NOMO-1 treated with dmso at 0.1 percent for 144 hours (cell line): Measurements from ENCODE around the gene WDR48.

ENCODE experiments used
- DNase-seq: peaks from one replicate; lab custom pipeline; 2025; ENCODE audit not compliant: unreplicated experiment; lab: John Stamatoyannopoulos, UW

The WDR48 gene

DNA sequence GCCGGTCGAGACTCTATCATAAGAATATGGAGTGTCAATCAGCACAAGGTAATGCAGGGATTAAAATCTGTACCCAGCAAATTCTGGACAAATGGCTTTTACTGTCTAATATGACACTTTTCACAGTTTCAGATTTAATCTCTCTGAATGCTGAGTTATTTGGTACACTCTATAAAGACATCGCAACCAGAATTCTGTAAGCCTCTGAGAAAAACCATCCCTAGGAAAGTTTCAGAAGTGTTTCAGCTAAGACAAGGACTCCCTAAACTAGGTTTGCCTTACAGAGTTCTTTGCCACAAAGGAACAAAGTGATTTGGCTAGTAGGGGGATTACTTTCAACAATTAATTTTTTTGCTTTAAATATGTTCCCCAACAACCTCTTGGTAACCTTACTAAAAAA, 11.3 kb downstream of the WDR48 start:
- no peak for DNase-seq

DNA sequence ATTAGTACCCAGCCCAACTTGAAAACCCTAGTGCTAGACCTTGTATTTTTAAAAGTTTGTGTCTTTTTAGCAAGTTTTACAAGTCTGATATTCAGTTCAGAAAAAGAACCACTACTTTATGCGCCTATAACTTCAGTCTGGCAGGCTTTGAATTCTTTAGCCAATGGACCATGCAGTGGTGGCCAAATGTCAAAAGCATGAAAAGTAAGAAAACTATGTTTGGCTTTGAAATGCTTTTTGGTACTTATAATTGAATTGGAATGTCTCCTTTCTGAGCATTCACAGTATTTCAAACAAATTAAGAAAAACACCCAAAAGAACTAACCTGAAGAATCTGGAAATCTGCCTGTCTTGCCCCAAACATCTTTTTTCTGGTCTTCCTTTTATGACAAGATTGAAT, 12.8 kb downstream of the WDR48 start:
- no peak for DNase-seq

GRCh38 chr3:39065197-39065596, 13.4 kb downstream of the WDR48 start:
- DNase-seq = peak; percentile 58

GRCh38 chr3:39067286-39067685, 15.5 kb downstream of the WDR48 start:
- DNase-seq = no peak

- no peak for DNase-seq
Measured at GRCh38 chr3:39068556-39068955, 16.7 kb downstream of the WDR48 start.

DNA sequence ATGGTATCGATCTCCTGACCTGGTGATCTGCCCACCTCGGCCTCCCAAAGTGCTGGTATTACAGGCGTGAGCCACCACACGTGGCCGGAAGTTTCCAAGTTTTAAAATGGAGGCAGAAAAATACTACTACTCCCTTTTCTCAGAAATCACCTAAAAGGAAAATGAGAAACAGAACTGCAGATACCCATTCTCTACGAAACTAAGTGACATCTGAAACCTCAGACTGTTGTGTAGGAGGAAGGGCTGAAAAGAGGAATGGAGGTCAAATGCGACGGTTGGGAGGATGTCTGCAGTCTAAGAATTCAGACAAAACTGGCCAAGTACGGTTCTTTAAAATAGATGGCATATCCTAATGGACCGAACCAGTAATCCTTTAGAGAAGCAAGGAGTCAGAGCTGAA, 24.1 kb downstream of the WDR48 start:
- DNase-seq = no peak

DNA sequence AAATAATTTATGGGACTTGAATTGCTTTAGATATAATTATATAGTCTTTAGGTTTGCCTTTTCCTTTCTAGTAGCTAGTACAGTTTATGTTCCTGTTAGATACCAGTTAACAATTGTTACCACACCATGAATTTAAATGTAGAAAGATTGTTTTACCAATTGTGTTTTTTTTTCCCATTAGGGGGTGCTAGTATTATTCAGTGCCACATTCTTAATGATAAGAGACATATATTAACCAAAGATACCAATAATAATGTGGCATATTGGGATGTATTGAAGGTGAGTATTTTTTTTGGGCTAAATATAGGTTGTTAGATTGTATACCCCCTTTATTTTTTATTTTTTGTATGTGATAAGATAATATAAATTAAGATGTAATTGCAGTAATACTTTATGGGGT, 27.7 kb downstream of the WDR48 start:
- no peak for DNase-seq

DNA sequence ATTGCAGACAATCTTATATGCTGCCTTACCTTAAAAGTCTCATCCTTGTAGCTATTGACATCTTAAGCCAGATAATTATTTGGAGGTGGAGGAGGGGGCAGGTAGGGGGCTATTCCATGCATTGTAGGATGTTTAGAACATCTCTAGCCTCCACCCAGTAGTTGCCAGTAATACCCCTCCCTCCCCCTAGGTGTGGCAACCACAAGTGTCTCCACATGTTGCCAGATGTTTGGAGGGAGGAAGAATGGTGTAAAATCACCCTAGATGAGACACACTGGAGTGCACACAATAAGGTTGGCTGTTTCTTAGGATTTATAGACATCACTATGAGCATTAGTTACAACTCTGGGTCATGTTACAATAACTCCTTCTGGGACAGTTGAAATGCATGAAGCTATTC, 28.2 kb downstream of the WDR48 start:
- no peak for DNase-seq

DNA sequence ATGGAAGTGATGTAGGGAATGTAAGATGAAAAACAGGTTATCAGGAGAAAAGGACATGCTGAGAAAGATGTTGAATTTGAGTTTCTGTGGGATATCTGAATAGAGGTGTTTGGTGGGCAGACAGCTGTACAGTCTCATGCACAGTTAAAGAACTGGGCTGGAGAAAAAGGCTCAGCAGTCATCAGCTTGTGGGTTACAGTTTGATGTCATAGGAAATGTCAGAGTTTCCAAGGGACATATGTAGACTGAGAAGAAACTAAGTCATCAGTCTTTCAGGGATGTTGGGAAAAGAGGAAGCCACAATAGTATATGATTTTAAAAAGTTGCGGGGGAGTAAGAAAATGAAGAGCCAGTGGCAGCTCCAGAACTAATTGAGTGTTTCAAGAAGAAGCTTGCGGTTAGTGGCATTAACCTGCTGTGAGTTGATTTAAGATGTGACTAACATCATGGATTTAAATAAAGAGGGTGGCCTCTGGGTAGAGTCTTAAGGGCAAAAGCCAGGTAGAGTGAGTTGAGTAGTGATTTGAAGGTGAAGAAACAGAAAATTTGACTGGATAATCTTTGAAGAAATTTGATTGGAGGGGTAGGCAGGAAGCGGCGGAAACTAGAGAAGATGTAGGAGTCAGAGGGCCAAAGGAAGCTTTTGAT, 31.0 kb downstream of the WDR48 start:
- no peak for DNase-seq

GRCh38 chr3:39086144-39086543, 34.3 kb downstream of the WDR48 start:
- DNase-seq = no peak

DNA sequence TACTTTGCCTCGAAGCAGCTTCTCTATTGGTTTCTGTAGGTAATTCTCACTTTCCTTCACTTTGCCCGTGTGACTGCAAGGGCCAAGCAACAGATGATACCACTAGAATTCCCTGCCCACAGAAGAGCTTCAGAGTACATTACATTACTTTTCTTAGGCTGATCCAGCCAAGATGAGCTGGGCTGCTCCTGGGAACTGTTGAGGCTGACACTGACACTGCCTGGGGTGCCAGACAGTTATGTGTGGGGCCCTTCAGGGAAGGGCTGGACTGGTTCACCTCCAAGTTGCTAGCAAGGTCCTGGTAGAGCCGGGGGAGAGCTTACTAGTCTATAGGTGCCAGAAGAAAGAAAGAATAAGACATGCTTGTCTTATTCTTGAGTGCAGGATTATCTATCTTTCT, 36.6 kb downstream of the WDR48 start:
- no peak for DNase-seq

DNA sequence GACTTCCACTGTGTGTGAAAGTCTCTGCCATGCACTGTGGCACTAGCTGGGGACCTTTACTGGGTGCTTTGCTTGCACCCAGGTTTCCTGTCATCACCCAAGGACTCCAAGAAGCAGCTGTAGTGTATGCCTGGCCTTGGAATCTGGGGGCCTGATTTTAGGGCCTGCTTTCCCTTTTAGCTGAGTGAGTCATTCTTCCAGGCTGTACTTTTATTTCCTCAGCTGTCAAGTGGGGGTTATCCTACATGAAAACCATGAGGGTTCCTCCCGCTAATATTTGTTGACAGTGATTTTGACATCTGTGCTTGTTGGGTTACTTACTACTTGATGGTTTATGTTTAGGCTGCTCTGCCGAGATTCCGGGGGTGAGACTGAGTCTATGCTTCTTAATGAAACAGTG, 37.1 kb downstream of the WDR48 start:
- no peak for DNase-seq

GRCh38 chr3:39090922-39091321, 39.1 kb downstream of the WDR48 start:
- DNase-seq = no peak

DNA sequence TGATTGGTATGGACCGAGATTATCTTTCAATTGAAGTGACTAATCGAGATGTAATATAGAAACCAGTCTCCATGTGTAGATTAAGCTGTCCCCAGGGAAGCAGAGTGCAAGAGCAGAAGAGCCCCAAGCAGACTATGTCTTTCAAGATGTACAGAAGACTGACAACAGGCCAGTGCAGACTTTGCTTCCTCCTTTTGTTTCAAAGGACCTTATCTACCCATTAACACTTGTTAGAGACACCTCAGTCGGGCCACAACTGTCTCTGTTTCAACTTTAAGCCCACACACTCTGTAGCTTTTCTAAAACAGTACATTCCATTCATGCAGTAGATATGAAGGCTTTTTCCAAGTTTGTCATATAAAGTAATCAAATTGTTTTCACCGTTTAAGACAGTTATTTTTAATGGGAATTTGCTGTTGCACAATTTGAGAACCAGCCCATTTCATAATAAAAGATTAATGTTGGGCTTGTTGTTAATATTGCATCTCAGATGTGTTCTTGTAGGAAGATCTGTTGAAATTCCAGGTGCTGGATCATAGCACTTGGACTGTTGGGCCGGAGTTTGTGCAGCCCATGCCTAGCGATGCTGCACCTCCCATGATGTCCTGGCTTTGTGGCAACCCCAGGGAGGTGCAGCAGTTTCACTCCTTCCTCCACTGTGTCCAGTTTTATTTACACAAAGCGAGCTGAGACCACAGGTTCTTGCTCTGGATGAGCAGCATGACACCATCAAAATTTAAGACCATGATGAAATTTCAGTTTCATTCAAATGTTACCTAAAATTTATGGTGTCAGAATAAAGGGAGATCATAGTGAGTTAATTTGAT, 43.2 kb downstream of the WDR48 start:
- no peak for DNase-seq

DNA sequence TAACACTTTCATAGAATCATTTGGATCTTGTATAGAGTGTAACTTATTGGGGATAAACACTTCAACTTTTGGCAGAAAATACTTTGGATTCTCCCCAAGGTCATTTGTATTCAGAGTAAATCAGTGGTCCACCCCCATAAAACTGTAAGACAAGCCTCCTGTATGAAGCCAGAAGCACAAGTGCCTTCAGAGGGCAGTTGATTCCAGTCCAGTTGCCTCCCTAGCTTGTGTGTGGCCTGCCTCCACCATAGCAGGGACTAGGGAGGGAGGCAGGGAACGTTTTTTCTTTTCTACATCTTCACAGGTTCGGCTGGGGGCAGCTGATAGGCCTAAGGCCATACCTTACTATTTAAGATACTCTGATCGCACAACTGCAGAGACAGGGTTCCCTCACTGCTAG, 44.0 kb downstream of the WDR48 start:
- no peak for DNase-seq

DNA sequence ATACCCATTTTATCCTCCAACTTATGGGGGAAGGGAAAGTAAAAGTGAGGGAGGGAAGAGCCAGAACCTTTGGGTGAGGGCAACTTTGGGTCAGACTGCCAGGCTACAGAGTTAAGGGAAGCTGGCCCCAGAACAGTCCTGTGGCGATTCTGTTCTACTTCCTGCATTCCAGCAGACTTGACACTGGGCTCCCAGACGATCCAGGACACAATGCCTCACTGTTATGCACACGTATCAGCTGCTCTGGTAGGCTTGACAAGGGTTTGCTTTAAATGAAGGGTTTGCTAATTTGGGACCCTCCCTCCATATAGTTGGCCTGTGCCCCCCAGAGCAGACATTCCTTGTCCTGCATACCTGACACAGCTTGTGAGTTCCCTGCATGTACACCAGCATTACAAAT, 45.0 kb downstream of the WDR48 start:
- DNase-seq = no peak

DNA sequence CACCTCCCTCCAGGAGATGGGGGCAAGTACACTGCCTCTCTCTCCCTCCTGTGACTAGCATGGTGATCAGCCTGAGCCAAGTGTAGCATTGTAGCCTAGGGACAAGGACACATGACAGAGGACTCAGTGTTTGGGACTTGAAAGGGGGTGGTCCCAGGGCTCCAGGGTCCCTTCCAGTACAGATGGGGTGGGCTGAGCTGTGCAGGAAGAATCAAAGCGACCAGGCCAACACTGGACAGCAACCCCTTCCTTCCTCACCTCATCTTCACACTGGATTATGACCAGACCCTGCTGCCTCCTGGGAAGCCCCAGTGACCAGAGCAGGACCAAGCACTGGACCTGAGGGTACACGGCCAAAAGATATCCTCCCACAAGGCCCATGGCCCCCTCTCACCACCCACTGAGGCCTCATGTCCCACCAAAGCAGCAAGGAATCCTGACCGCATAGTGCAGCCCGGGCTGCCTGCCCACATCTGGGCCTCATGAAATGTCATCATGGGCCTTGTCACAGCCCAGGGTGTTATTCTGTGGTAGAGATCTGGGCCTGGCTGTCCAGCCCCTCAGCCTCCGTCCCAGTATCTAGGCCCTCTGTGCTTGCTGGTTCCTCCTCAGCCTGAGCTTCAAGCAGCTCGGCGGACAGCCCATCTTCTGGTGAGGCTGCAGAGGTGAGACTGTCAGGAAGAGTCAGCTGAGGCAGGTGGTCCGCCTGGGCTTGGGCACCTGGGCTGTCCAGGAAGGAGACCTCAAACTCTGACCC, 46.1 kb downstream of the WDR48 start:
- no peak for DNase-seq

DNA sequence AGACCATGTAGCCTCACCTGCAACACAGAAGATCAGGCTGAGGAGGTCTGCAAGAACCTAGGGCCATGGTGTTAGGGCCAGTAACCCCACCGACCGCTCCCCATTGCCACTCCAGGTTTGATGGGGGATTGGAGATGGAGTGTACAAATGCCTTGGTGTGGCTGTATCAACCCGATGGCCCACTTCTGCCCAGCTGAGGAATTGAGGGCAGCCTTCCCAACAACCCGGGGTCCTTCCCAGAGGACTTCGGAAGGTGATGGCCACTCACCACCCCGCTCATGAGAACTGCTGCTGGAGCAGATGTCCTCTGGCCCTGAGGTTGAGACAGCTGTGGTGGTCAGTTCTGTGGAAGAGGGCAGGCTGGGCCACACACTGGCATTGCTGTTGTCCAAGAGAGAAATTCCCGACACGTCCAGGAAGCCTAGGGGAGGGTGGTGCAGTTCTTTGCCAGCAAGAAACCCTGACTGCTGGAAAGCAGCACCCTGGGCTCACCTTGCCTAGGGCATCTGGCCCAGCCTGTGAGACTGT, 46.7 kb downstream of the WDR48 start:
- no peak for DNase-seq

DNA sequence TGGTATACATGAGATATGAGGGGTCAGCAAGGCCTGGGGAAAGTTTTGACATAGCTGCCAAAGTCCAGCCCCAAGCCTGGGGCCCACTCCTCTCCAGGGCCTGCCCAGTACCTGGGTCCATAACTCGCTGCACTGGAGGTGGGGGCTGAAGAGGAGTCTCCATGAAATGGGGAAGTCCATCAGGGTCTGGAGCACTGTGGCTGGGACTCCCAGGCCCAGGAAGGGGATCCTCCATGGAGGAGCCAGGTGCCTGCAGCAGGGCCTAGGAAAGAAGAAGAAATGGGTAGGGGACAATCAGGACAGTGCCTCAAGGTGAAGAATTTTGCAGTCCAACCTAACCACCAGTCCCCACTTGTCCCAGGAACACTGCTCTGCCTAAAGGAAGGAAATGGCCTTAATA, 47.4 kb downstream of the WDR48 start:
- DNase-seq = no peak

DNA sequence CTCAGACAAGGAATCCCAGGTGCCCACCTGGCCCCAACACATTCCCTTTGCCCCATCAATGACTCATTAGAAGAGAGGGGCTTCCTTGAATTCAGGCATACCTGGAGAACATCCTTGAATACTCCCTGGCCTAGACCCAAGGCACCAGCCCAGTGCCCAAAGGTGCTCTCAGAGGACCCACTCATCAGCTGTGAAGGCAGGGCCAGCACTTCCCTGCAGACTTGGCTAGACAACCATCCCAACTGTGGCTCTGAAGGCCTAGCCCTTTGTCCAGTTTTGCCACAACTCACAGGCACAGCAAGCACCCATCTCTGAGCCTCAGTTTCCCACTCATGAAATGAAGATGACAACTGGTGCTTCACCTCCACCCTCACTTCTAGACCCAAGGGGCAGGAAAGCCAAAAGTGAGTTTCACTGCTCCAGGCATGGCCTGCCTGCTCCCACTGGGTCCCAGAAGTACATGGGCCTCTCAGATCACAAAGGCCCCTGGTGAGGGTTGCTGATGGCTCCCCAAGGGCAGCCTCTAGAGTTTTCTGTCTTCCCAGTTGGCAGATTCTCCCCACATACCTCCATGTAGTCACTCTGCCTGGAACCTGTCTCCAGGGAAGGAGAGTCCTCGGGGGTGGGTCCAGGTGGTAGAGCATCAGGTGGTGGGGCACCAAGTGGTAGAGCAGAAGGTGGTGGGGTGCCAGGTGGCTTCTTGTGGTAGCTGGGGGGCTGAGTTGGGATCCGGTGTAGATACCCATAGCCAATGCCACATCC, 48.1 kb downstream of the WDR48 start:
- no peak for DNase-seq

DNA sequence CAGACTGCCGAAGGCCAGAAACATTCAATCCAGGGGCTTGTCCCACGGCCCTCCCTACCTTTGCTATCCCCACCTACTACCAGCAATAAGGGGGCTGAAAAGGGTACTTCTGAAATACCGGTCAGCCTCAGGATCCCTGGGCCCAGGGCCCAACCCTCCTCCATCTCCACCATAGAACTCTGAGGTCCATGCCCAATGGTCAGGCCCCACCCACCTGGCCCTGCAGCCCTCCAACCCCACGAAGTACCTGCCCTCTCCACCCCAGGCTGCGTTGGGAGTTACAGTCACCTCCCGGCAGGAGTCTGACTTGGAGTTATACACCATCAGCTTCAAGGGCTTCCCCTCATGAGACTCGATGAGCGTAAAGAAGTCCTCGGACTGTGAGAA, 48.7 kb downstream of the WDR48 start:
- no peak for DNase-seq
